Karpas-422 (cell line): ENCODE data around the gene E2F4. TPM values are rescaled to one million over a fixed set of nuclear protein-coding genes. Genes with fewer than 3 reads are reported as not detected.
A peak's percentile ranks its signal among the peaks of the same experiment; 100 is the strongest.

ENCODE experiments used
- DNase-seq: peaks from one replicate; pipeline ENCODE4 v3.0.0-alpha.2; 2015
- H2AFZ ChIP-seq: fragments of 200-600 bp; sonication (generic); 2 replicates; pipeline ENCODE4 v1.6.1; 2014; ENCODE audit warnings: antibody characterized with exemption, low read length, mixed read lengths
- H3K27ac ChIP-seq: fragments of 200-600 bp; sonication (generic); 2 replicates; pipeline ENCODE4 v1.5.1; 2014; ENCODE audit warnings: mild to moderate bottlenecking, low read length, moderate library complexity
- H3K27me3 ChIP-seq: fragments of 200-600 bp; sonication (generic); 2 replicates; pipeline ENCODE4 v1.6.1; 2014; ENCODE audit warnings: low read length, mixed read lengths
- H3K36me3 ChIP-seq: fragments of 200-600 bp; sonication (generic); 2 replicates; pipeline ENCODE4 v1.6.1; 2014; ENCODE audit warnings: low read length, mixed read lengths; ENCODE audit not compliant: insufficient read depth
- H3K4me1 ChIP-seq: fragments of 200-600 bp; sonication (generic); 2 replicates; pipeline ENCODE4 v1.6.1; 2014; ENCODE audit warnings: mild to moderate bottlenecking, low read length, mixed read lengths
- H3K4me2 ChIP-seq: fragments of 200-600 bp; sonication (generic); 2 replicates; pipeline ENCODE4 v1.6.1; 2014; ENCODE audit warnings: low read length, low read depth, mild to moderate bottlenecking; ENCODE audit not compliant: poor library complexity, severe bottlenecking
- H3K4me3 ChIP-seq: fragments of 200-600 bp; sonication (generic); 2 replicates; pipeline ENCODE4 v1.5.1; 2014; ENCODE audit warnings: mild to moderate bottlenecking, antibody characterized with exemption, low read length, mixed read lengths
- H3K79me2 ChIP-seq: fragments of 200-600 bp; sonication (generic); 2 replicates; pipeline ENCODE4 v1.6.1; 2014; ENCODE audit warnings: mild to moderate bottlenecking, low read length, mixed read lengths
- H3K9ac ChIP-seq: fragments of 200-600 bp; sonication (generic); 2 replicates; pipeline ENCODE4 v1.6.0; 2014; ENCODE audit warnings: low read length
- H3K9me2 ChIP-seq: fragments of 200-600 bp; sonication (generic), shearing (Covaris generic); replicated peaks from 2 replicates; pipeline ENCODE4 v1.6.0; 2014; ENCODE audit warnings: mild to moderate bottlenecking, low read length, moderate library complexity; ENCODE audit not compliant: insufficient read depth
- H3K9me3 ChIP-seq: fragments of 300-700, 200-600 bp; sonication (generic); 2 replicates; pipeline ENCODE4 v1.6.1; 2014; ENCODE audit warnings: low read length, mixed read lengths
- H4K20me1 ChIP-seq: fragments of 200-600 bp; sonication (generic); 2 replicates; pipeline ENCODE4 v1.6.1; 2014; ENCODE audit warnings: mild to moderate bottlenecking, antibody characterized with exemption, low read length, low read depth; ENCODE audit not compliant: insufficient read depth
- total RNA-seq: library from RNA; depleted of rRNA; stranded (reverse); fragments of >200 nt; shearing (Covaris generic); gene quantifications from 2 replicates; pipeline ENCODE4 v1.2.3, GENCODE V29; 2014; ENCODE audit warnings: low replicate concordance

The E2F4 gene
- total RNA-seq, 1 experiment from 2014 or later, result 109 TPM

DNA sequence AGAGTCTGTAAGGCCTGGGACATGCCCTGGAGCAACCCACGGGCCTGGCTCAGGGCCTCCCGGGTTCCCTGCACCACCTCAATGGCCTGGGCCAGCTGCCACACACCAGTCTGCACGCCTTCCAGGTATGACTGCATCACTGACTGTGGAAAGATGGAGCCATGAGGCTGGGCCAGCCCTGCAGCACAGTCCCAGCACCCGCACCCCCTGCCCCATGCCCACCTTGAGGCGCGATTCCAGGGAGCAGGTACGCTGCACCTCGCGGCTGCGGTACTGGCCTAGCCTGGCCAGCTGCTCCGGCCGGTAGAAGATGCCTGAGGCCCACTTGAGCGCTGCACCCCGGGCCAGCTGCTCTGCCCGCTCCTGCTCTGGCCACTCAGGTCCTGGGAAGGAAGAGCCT is 3.2 kb upstream of the E2F4 start:
- H3K9ac ChIP-seq, result no peak overlapping the region
- H2AFZ ChIP-seq, result no peak overlapping the region
- H3K27me3 ChIP-seq, result no peaks in the 10 kb centered on the region
- H3K9me3 ChIP-seq, result no peaks in the 10 kb centered on the region
- no peak overlapping the region for H3K27ac ChIP-seq
- no peak overlapping the region for H3K4me2 ChIP-seq
- DNase-seq, result no peak
- H3K79me2 ChIP-seq, result peaks cover 18% of the 10 kb centered on the region
- H3K4me1 ChIP-seq, result peaks cover 20% of the 10 kb centered on the region
- H3K4me3 ChIP-seq, result no peak overlapping the region
- H3K36me3 ChIP-seq, result peaks cover 6% of the 10 kb centered on the region; the same call in 1 of the 2 replicates
- peaks cover 17% of the 10 kb centered on the region for H4K20me1 ChIP-seq
- H3K9me2 ChIP-seq, result no peaks in the 10 kb centered on the region

DNA sequence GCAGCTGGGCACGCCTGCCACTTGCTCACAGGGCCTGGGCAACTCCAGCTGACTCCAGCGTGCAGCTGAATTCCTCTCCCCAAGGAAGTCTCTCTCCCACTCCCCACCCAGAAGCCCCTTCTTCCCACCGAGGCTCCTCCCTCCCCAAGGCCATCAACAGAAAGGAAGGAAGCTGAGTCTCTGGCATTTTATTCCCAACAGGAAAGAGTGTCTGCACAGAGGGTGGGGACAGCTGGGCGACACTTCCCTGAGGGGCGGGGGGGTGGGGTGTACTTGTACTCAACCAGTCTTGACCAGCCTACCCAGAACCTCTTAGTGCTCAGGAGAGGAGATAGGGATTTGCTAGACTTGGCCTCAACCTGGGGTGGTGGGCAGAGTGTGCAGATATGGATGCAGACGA is 1.9 kb upstream of the E2F4 start, which contains the start of gene EXOC3L1:
TSS of gene EXOC3L1 (minus strand) at position 96 of the 400 bp plus-strand sequence. CDS start 460 bp downstream, outside the sequence.
- H4K20me1 ChIP-seq, result peaks cover 28% of the 10 kb centered on the region
- no peak within 1 kb of the TSS for H3K9ac ChIP-seq
- no peaks in the 10 kb centered on the region for H3K9me3 ChIP-seq
- H3K4me2 ChIP-seq, result no peak within 1 kb of the TSS
- H3K79me2 ChIP-seq, result peaks cover 26% of the 10 kb centered on the region
- H3K36me3 ChIP-seq, result peaks cover 12% of the 10 kb centered on the region; the same call in 1 of the 2 replicates
- DNase-seq, result no peak
- peaks cover 16% of the 10 kb centered on the region for H3K4me1 ChIP-seq
- no peak within 1 kb of the TSS for H3K4me3 ChIP-seq
- H3K9me2 ChIP-seq, result no peaks in the 10 kb centered on the region
- H3K27me3 ChIP-seq, result no peaks in the 10 kb centered on the region
- H3K27ac ChIP-seq, result no peak within 1 kb of the TSS
- H2AFZ ChIP-seq, result no peak within 1 kb of the TSS; the same call in 1 of the 2 replicates

DNA sequence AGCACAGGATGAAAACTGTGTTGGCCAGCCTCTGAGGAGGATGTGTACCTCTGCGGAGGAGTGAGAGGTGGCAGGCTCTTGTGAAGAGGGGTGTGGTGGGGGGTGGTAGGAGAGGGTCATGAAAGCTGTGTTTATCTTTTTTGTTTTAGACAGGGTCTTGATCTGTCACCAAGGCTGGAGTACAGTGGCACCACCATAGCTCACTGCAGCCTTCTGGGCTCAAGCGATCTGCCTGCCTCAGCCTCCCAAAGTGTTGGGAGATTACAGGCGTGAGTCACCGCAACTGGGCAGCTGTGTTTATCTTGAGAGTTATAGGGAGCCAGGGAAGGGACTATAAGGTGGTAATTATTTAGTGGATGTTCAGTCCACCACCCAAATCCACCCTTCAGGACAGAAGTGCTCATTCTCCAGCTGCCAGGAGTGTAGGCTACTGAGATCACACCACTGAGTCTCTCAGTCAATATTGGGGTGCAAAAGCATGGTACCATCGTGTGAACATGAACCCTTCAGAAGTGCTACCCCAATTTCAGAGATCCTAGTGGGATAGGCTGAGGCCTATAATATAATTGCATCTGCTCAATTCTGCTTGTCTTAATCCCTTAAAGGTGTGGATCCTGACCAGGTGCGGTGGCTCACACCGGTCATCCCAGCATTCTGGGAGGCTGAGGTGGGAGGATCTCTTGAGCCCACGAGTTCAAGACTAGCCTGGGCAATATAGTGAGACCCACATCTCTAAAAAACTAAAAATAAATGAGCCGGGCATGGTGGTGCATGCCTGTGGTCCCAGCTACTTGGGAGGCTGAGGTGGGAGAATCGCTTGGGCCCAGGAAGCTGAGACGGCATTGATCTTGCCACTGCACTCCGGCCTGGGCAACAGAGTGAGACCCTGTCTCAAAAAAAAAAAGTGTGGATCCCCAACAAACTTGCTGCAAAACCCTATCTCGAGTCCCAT is 1.2 kb upstream of the E2F4 start:
- no peak overlapping the region for H3K27ac ChIP-seq
- H4K20me1 ChIP-seq, result peaks cover 28% of the 10 kb centered on the region
- H3K4me2 ChIP-seq, result no peak overlapping the region
- H2AFZ ChIP-seq, result no peak overlapping the region; the same call in 1 of the 2 replicates
- H3K79me2 ChIP-seq, result peaks cover 26% of the 10 kb centered on the region
- H3K9me2 ChIP-seq, result no peaks in the 10 kb centered on the region
- DNase-seq, result no peak
- no peaks in the 10 kb centered on the region for H3K9me3 ChIP-seq
- no peak overlapping the region for H3K4me3 ChIP-seq
- peaks cover 12% of the 10 kb centered on the region; the same call in 1 of the 2 replicates for H3K36me3 ChIP-seq
- no peak overlapping the region for H3K9ac ChIP-seq
- no peaks in the 10 kb centered on the region for H3K27me3 ChIP-seq
- H3K4me1 ChIP-seq, result peaks cover 16% of the 10 kb centered on the region

DNA sequence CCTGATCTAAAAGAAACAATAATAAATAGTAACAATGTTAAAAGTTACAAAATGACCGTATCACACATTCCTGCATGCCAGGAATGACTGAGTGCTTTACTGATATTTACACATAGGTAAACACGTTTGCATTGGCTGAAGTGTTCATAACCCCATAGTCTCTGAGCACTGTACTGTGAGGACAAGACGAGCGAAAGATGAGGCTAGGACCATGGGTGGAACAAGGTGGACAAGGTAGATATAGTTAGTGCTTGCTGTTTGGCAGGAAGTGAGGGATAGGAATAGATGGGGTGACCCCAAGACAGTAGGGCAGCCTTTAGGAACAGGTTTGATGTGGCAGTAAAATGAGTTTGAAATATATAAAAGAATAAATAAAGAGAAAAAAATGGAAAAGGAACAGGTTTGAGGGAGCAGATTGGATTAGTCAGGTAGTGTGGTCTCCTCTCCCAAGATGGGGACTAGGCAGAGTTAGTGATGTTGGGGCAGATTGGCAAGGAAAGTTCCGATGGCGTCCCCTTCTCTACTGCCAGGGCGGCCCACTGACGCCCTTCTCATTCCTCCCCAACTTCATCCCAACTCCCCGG is 452 bp upstream of the E2F4 start:
- H3K9me3 ChIP-seq, result no peaks in the 10 kb centered on the region
- H3K27me3 ChIP-seq, result no peaks in the 10 kb centered on the region
- no peaks in the 10 kb centered on the region for H3K9me2 ChIP-seq
- H3K79me2 ChIP-seq, result peaks cover 26% of the 10 kb centered on the region
- no peak overlapping the region for H3K27ac ChIP-seq
- peak overlapping the region; percentile 99 for H3K4me2 ChIP-seq
- H3K4me3 ChIP-seq, result peak overlapping the region; percentile 100
- H2AFZ ChIP-seq, result 0 out of 2 replicates have a peak overlapping the region, but pooled peaks have one; percentile 70
- DNase-seq, result no peak
- H3K9ac ChIP-seq, result peak overlapping the region; percentile 100; the same call in 1 of the 2 replicates
- peaks cover 28% of the 10 kb centered on the region for H4K20me1 ChIP-seq
- H3K4me1 ChIP-seq, result peaks cover 16% of the 10 kb centered on the region
- peaks cover 12% of the 10 kb centered on the region; the same call in 1 of the 2 replicates for H3K36me3 ChIP-seq

DNA sequence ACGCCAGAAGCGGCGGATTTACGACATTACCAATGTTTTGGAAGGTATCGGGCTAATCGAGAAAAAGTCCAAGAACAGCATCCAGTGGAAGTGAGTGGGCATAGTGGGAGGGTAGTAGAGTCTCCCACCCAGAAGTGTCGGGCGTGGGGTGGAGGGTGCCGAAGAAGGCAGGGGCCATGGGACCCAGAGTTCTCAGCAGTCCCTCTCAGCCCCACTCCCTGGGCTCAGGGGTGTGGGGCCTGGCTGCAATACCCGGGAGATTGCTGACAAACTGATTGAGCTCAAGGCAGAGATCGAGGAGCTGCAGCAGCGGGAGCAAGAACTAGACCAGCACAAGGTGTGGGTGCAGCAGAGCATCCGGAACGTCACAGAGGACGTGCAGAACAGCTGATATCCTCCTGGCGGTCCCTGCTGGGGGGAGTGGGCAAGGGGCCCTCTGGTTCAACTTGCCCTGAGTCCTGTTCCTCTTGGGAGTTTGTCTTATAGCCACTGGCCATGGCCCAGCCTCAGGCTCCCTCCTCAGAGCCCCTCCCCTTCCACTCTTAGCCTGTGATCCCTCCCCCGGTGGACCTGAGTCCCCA is 916 bp downstream of the E2F4 start:
- H3K9ac ChIP-seq, result peak overlapping the region; percentile 100
- H4K20me1 ChIP-seq, result peaks cover 31% of the 10 kb centered on the region
- peaks cover 12% of the 10 kb centered on the region; the same call in 1 of the 2 replicates for H3K36me3 ChIP-seq
- H2AFZ ChIP-seq, result no peak overlapping the region
- peak overlapping the region; percentile 58; the same call in 1 of the 2 replicates for H3K27ac ChIP-seq
- H3K9me3 ChIP-seq, result no peaks in the 10 kb centered on the region
- peak; percentile 69 for DNase-seq
- H3K79me2 ChIP-seq, result peaks cover 26% of the 10 kb centered on the region
- H3K27me3 ChIP-seq, result no peaks in the 10 kb centered on the region
- H3K4me1 ChIP-seq, result peaks cover 16% of the 10 kb centered on the region
- H3K4me3 ChIP-seq, result peak overlapping the region; percentile 100
- no peaks in the 10 kb centered on the region for H3K9me2 ChIP-seq
- peak overlapping the region; percentile 99 for H3K4me2 ChIP-seq

DNA sequence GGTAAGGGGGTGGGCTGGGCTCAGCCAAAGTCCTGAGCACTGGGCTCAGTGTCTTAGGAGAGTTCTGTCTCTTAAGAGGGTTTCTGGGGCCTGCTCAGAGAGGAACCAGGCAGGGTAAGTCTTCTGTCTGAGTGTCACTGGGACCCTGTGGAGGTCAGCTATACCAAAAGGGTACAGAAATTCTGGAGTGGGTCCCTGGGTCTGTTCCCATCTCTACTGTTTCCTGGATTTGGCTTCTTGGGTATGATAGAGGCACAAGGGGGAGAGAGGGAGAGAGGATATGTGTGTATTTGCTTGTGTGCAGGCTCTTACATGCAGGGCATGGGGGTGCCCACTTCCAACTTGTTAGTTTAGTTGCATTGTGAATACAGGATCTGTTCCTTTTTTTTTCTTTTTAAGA is 1.6 kb downstream of the E2F4 start:
- H3K27me3 ChIP-seq, result no peaks in the 10 kb centered on the region
- peaks cover 34% of the 10 kb centered on the region for H4K20me1 ChIP-seq
- peaks cover 26% of the 10 kb centered on the region for H3K79me2 ChIP-seq
- peak overlapping the region; percentile 5; the same call in 1 of the 2 replicates for H3K27ac ChIP-seq
- no peak for DNase-seq
- H2AFZ ChIP-seq, result no peak overlapping the region
- peaks cover 16% of the 10 kb centered on the region for H3K4me1 ChIP-seq
- no peaks in the 10 kb centered on the region for H3K9me3 ChIP-seq
- peak overlapping the region; percentile 99 for H3K4me2 ChIP-seq
- peak overlapping the region; percentile 100 for H3K4me3 ChIP-seq
- peak overlapping the region; percentile 100 for H3K9ac ChIP-seq
- H3K36me3 ChIP-seq, result peaks cover 13% of the 10 kb centered on the region; the same call in 1 of the 2 replicates
- H3K9me2 ChIP-seq, result no peaks in the 10 kb centered on the region

DNA sequence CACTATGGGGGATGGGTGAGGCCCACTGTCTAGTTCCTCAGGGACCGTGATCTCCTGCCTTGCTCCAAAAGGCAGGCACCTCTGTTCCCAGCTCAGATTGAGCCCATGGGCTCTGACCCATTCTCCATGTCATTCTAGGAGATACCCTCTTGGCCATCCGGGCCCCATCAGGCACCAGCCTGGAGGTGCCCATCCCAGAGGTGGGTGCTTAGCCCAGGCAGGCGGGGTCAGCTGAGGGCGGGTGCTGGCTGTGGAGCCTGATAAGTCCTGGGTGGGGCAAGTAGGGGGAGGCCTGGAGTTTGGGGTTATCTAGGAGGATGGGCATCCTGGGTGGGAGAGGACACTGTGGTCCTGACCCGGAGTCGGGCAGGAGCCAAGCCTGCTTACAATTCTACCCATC is 2.3 kb downstream of the E2F4 start:
- no peak for DNase-seq
- H3K27ac ChIP-seq, result no peak overlapping the region
- no peaks in the 10 kb centered on the region for H3K9me3 ChIP-seq
- H3K36me3 ChIP-seq, result peaks cover 15% of the 10 kb centered on the region
- H3K9me2 ChIP-seq, result no peaks in the 10 kb centered on the region
- H3K79me2 ChIP-seq, result peaks cover 26% of the 10 kb centered on the region
- no peak overlapping the region for H2AFZ ChIP-seq
- peaks cover 34% of the 10 kb centered on the region for H4K20me1 ChIP-seq
- H3K4me3 ChIP-seq, result no peak overlapping the region
- H3K4me1 ChIP-seq, result peaks cover 16% of the 10 kb centered on the region
- H3K9ac ChIP-seq, result peak overlapping the region; percentile 100; the same call in 1 of the 2 replicates
- no peaks in the 10 kb centered on the region for H3K27me3 ChIP-seq
- peak overlapping the region; percentile 99 for H3K4me2 ChIP-seq
